H1 (cell line): ENCODE results near the gene CUL1. TPM values are rescaled to one million over a fixed set of nuclear protein-coding genes. Genes with fewer than 3 reads are reported as not detected.

Experiments used
- CTCF ChIA-PET: fragments of 300-600 bp; sonication (Branson Sonifier 250); formaldehyde crosslinking; loops from one replicate; lab custom pipeline; 2021; ENCODE audit not compliant: partially characterized antibody; lab: Charles Lee
- POLR2A ChIA-PET: fragments of 300-600 bp; sonication (Branson Sonifier 250); formaldehyde crosslinking; loops from one replicate; lab custom pipeline; 2021; ENCODE audit warnings: inconsistent platforms; ENCODE audit not compliant: partially characterized antibody; lab: Charles Lee
- DNase-seq, 2 experiments: peaks; one replicate each; pipeline versions ENCODE4 v3.0.0 to v3.0.0-alpha.2; 2010 to 2022; ENCODE audit warnings: low spot score in 2 of 2, low read depth in 1 of 2, mixed read lengths in 1 of 2
- FAIRE-seq: peaks from 2 replicates; lab custom pipeline; 2011; peaks lifted over from hg19 to GRCh38; lab: Jason Lieb, UNC
- H2AFZ ChIP-seq: 2 replicates; pipeline ENCODE4 v1.8.1; 2012; ENCODE audit warnings: low read length, inconsistent platforms
- H2AK5ac ChIP-seq: 2 replicates; pipeline ENCODE4 v1.6.1; 2013; ENCODE audit warnings: low read depth, low read length
- H2BK120ac ChIP-seq: replicated peaks from 2 replicates; pipeline ENCODE3; 2013; ENCODE audit warnings: low read depth, low read length, inconsistent platforms
- H2BK12ac ChIP-seq: 2 replicates; pipeline ENCODE4 v1.6.1; 2013; ENCODE audit warnings: low read depth, low read length
- H2BK15ac ChIP-seq: 2 replicates; pipeline ENCODE4 v1.6.1; 2013; ENCODE audit warnings: low read length
- H2BK20ac ChIP-seq: 2 replicates; pipeline ENCODE4 v1.6.1; 2013; ENCODE audit warnings: low read length
- H2BK5ac ChIP-seq: 2 replicates; pipeline ENCODE4 v1.6.1; 2013; ENCODE audit warnings: low read depth, low read length
- H3K14ac ChIP-seq: 2 replicates; pipeline ENCODE4 v1.6.1; 2013; ENCODE audit warnings: inconsistent platforms; ENCODE audit not compliant: insufficient read length
- H3K18ac ChIP-seq: 2 replicates; pipeline ENCODE4 v1.6.1; 2013; ENCODE audit warnings: low read length; ENCODE audit errors: extremely low read depth
- H3K23ac ChIP-seq: 2 replicates; pipeline ENCODE4 v1.6.1; 2013; ENCODE audit warnings: inconsistent platforms; ENCODE audit not compliant: insufficient read length
- H3K23me2 ChIP-seq: 2 replicates; pipeline ENCODE4 v1.6.1; 2013; ENCODE audit warnings: low read depth, low read length
- H3K27ac ChIP-seq: 2 replicates; pipeline ENCODE4 v1.6.1; 2011; ENCODE audit warnings: low read depth, low read length, inconsistent platforms
- H3K27me3 ChIP-seq, 4 experiments: replicated peaks in 1 of 4; 1 replicate in 1 of 4; 2 replicates in 3 of 4; pipeline versions ENCODE4 v1.6.1 to v1.8.1; 2011 to 2013; ENCODE audit warnings: low read length in 3 of 4, mild to moderate bottlenecking in 3 of 4, inconsistent platforms in 2 of 4, mixed read lengths in 2 of 4, moderate library complexity in 1 of 4; ENCODE audit not compliant: control insufficient read depth in 3 of 4, insufficient read depth in 3 of 4; ENCODE audit errors: extremely low read depth in 1 of 4
- H3K36me3 ChIP-seq, 4 experiments: 2 replicates each; pipeline versions ENCODE4 v1.6.1 to v1.8.1; 2011 to 2013; ENCODE audit warnings: mild to moderate bottlenecking in 4 of 4, low read length in 3 of 4, moderate library complexity in 2 of 4, control low read depth in 1 of 4, inconsistent platforms in 1 of 4; ENCODE audit not compliant: insufficient read depth in 4 of 4, control insufficient read depth in 2 of 4
- H3K4ac ChIP-seq: replicated peaks from 2 replicates; pipeline ENCODE3; 2013; ENCODE audit warnings: low read length, low read depth, mixed read lengths, inconsistent platforms; ENCODE audit not compliant: insufficient read length
- H3K4me1 ChIP-seq, 4 experiments: replicated peaks in 1 of 4; 1 replicate in 1 of 4; 2 replicates in 3 of 4; pipeline versions ENCODE4 v1.6.1 to v1.8.1; 2011 to 2013; ENCODE audit warnings: low read length in 3 of 4, inconsistent platforms in 2 of 4, mixed read lengths in 1 of 4; ENCODE audit not compliant: insufficient read depth in 4 of 4, control insufficient read depth in 3 of 4
- H3K4me2 ChIP-seq, 2 experiments: 2 replicates each; pipeline versions ENCODE4 v1.6.1 to v1.8.1; 2011 to 2013; ENCODE audit warnings: low read depth in 2 of 2, low read length in 2 of 2, control low read depth in 1 of 2, inconsistent platforms in 1 of 2, mild to moderate bottlenecking in 1 of 2; ENCODE audit not compliant: insufficient read depth in 1 of 2
- H3K4me3 ChIP-seq, 4 experiments: fragments of 200-600, 300-600 bp in 1 of 4; sonication (generic), shearing (Covaris generic), sonication (Bioruptor Twin) in 1 of 4; 2 replicates each; pipeline versions ENCODE4 v1.5.1 to v1.8.1; 2011 to 2016; ENCODE audit warnings: low read length in 4 of 4, low read depth in 3 of 4, control low read depth in 2 of 4, inconsistent platforms in 2 of 4, mild to moderate bottlenecking in 2 of 4, mixed read lengths in 1 of 4, moderate library complexity in 1 of 4; ENCODE audit not compliant: insufficient read depth in 2 of 4; ENCODE audit errors: extremely low read depth in 1 of 4
- H3K56ac ChIP-seq: replicated peaks from 2 replicates; pipeline ENCODE3; 2013; ENCODE audit warnings: low read depth, mild to moderate bottlenecking, mixed read lengths, low read length, inconsistent platforms; ENCODE audit not compliant: insufficient read length
- H3K79me1 ChIP-seq: 2 replicates; pipeline ENCODE4 v1.6.1; 2013; ENCODE audit warnings: low read depth, low read length, control low read depth
- H3K79me2 ChIP-seq, 2 experiments: 2 replicates each; pipeline versions ENCODE4 v1.6.1 to v1.8.1; 2012 to 2013; ENCODE audit warnings: low read length in 2 of 2, mild to moderate bottlenecking in 2 of 2, inconsistent platforms in 1 of 2; ENCODE audit not compliant: insufficient read depth in 2 of 2, control insufficient read depth in 1 of 2
- H3K9ac ChIP-seq, 4 experiments: replicated peaks in 1 of 4; 1 replicate in 1 of 4; 2 replicates in 3 of 4; pipeline versions ENCODE4 v1.6.1 to v1.8.1; 2011 to 2013; ENCODE audit warnings: low read depth in 3 of 4, low read length in 3 of 4, control low read depth in 2 of 4, mild to moderate bottlenecking in 2 of 4, moderate library complexity in 2 of 4, inconsistent platforms in 1 of 4; ENCODE audit errors: extremely low read depth in 1 of 4
- H3K9me3 ChIP-seq, 2 experiments: 2 replicates each; pipeline versions ENCODE4 v1.6.1 to v1.8.1; 2012 to 2013; ENCODE audit warnings: mild to moderate bottlenecking in 2 of 2, moderate library complexity in 2 of 2, control low read depth in 1 of 2, inconsistent platforms in 1 of 2, low read depth in 1 of 2, low read length in 1 of 2, mixed read lengths in 1 of 2; ENCODE audit not compliant: insufficient read depth in 2 of 2
- H4K20me1 ChIP-seq, 2 experiments: replicated peaks in 1 of 2; 2 replicates each; pipeline versions ENCODE3 to v1.8.1; 2011 to 2013; ENCODE audit warnings: inconsistent platforms in 2 of 2, low read length in 2 of 2, mild to moderate bottlenecking in 1 of 2; ENCODE audit not compliant: insufficient read depth in 2 of 2, control insufficient read depth in 1 of 2
- H4K5ac ChIP-seq: 2 replicates; pipeline ENCODE4 v1.6.1; 2013; ENCODE audit warnings: low read length, low read depth, mixed read lengths, inconsistent platforms; ENCODE audit not compliant: insufficient read length
- H4K8ac ChIP-seq: 2 replicates; pipeline ENCODE4 v1.8.0; 2013; ENCODE audit warnings: mild to moderate bottlenecking, moderate library complexity, low read length, inconsistent platforms; ENCODE audit not compliant: insufficient read depth; ENCODE audit errors: extremely low read depth
- H4K91ac ChIP-seq: replicated peaks from 2 replicates; pipeline ENCODE3; 2013; ENCODE audit warnings: low read length, mixed read lengths, inconsistent platforms; ENCODE audit not compliant: insufficient read length
- ASH2L ChIP-seq: fragments of 200-600, 300-600 bp; sonication (generic); IDR thresholded peaks from one replicate; pipeline ENCODE4 v1.7.1; 2017; ENCODE audit warnings: low read length
- CEBPB ChIP-seq: IDR thresholded peaks from 2 replicates; pipeline ENCODE4 v1.6.1; 2012; ENCODE audit warnings: low read depth, low read length
- CHD2 ChIP-seq: IDR thresholded peaks from 2 replicates; pipeline ENCODE4 v1.6.1; 2012; ENCODE audit warnings: low read length, improper control_type of control experiment
- FOSL1 ChIP-seq: IDR thresholded peaks from 2 replicates; pipeline ENCODE4 v1.6.1; 2011; ENCODE audit warnings: mild to moderate bottlenecking, low read depth, low read length, moderate library complexity; ENCODE audit not compliant: insufficient read depth
- GTF2F1 ChIP-seq: IDR thresholded peaks from 2 replicates; pipeline ENCODE4 v1.6.1; 2012; ENCODE audit warnings: low read depth, low read length, improper control_type of control experiment, borderline replicate concordance
- HDAC2 ChIP-seq, 2 experiments: fragments of 300-600 bp in 1 of 2; sonication (generic) in 1 of 2; IDR thresholded peaks; 2 replicates each; pipeline ENCODE4 v1.6.1; 2011 to 2012; ENCODE audit warnings: low read depth in 2 of 2, low read length in 2 of 2, mild to moderate bottlenecking in 2 of 2, moderate library complexity in 2 of 2, borderline replicate concordance in 1 of 2, inconsistent platforms in 1 of 2
- MAX ChIP-seq: IDR thresholded peaks from 2 replicates; pipeline ENCODE4 v1.6.1; 2012; ENCODE audit warnings: inconsistent platforms
- POLR2AphosphoS5 ChIP-seq: IDR thresholded peaks from 2 replicates; pipeline ENCODE4 v1.6.1; 2011; ENCODE audit warnings: low read depth, low read length
- RXRA ChIP-seq: IDR thresholded peaks from 2 replicates; pipeline ENCODE4 v1.6.1; 2011; ENCODE audit warnings: low read depth, mild to moderate bottlenecking, low read length, moderate library complexity; ENCODE audit not compliant: insufficient read depth
- SP2 ChIP-seq: IDR thresholded peaks from 2 replicates; pipeline ENCODE4 v1.6.1; 2012; ENCODE audit warnings: mild to moderate bottlenecking, low read length, inconsistent platforms
- TEAD4 ChIP-seq: IDR thresholded peaks from 2 replicates; pipeline ENCODE4 v1.6.1; 2012; ENCODE audit warnings: low read depth, low read length, inconsistent platforms, mixed read lengths
- WGBS, 2 experiments: shearing (Covaris generic) in 1 of 2; methylation state at CpG; one replicate each; pipeline versions ENCODE4 v1.1.6 to v1.1.7; 2013 to 2015; ENCODE audit warnings: low lambda C conversion rate in 2 of 2, mixed read lengths in 2 of 2, inconsistent platforms in 1 of 2, low coverage in 1 of 2, missing lambda C conversion rate in 1 of 2; ENCODE audit not compliant: insufficient replicate concordance in 2 of 2, insufficient coverage in 1 of 2, insufficient read length in 1 of 2; ENCODE audit errors: extremely low coverage in 1 of 2, missing lambda C conversion rate in 1 of 2; 5-methylcytosine and 5-hydroxymethylcytosine counted together
- polyA plus RNA-seq, 7 experiments: library from polyadenylated mRNA; depleted of rRNA in 3 of 7; stranded (reverse) in 5 of 7; unstranded in 2 of 7; fragments of >200 nt in 5 of 7; fragments of 200-250 nt in 2 of 7; gene quantifications; 1 replicate in 5 of 7; 2 replicates in 1 of 7; 4 replicates in 1 of 7; pipeline versions ENCODE4 v1.2.1 to v1.2.3, GENCODE V29; 2011 to 2013; ENCODE audit warnings: missing spikeins in 2 of 7, mixed read lengths in 2 of 7
- total RNA-seq: library from RNA; stranded (reverse); fragmentation: NEBNext Ultra II Directional; extraction: Animal tissue kit (Norgen Biotek cat#: 25700); gene quantifications from 2 replicates; pipeline ENCODE4 v1.2.1, GENCODE V29; 2021

The CUL1 gene
- total and polyA plus RNA-seq, 2 of the 8 experiments (the other 6 are each of a cell fraction or from before 2014, with no cell fraction given): 33.0 to 77.3 TPM

- no peak overlapping the region for H3K23ac ChIP-seq
- 89% methylated on average over 8 of the region's 8 CpGs; no CpG with 5 or more reads in 1 of the 2 experiments for WGBS, 2 experiments
- H3K4me1 ChIP-seq: peaks cover 5 to 9% (median 6%) of the 10 kb centered on the region in 4 experiments; a peak in 6 of 7 replicates
- no peak overlapping the region for H3K4me2 ChIP-seq
- H3K56ac ChIP-seq: no peak overlapping the region
- peaks cover 0 to 40% of the 10 kb centered on the region in 2 experiments; a peak in 2 of 4 replicates for H3K79me2 ChIP-seq
- H3K27ac ChIP-seq: no peak overlapping the region
- no peak overlapping the region for H2BK15ac ChIP-seq
- TF ChIP-seq RXRA: no peak
- TF ChIP-seq POLR2AphosphoS5: no peak
- no peak for TF ChIP-seq ASH2L
- no peak for TF ChIP-seq TEAD4
- no peak for TF ChIP-seq MAX
- no peak for TF ChIP-seq GTF2F1
- no peak for TF ChIP-seq SP2
- TF ChIP-seq CEBPB: no peak
- no peak for TF ChIP-seq CHD2
- no peak for TF ChIP-seq HDAC2 (IDR thresholded peaks at IDR 0.05; ENCODE audit: borderline replicate concordance in 1 of 2, low read depth in 2 of 2, low read length in 2 of 2)
- TF ChIP-seq FOSL1: no peak
- TF ChIP-seq, all 59 proteins: peak for 0
- no peak overlapping the region for H2AFZ ChIP-seq
- no peaks in the 10 kb centered on the region for H3K23me2 ChIP-seq
- no peak overlapping the region for H2BK120ac ChIP-seq
- H3K14ac ChIP-seq: no peak overlapping the region
- H2BK5ac ChIP-seq: no peak overlapping the region
- no peak overlapping the region for H2BK12ac ChIP-seq
- no peaks in the 10 kb centered on the region for H3K27me3 ChIP-seq
- H4K20me1 ChIP-seq: peaks cover 0 to 3% of the 10 kb centered on the region in 2 experiments
- no peaks in the 10 kb centered on the region for H3K9me3 ChIP-seq
- no peak overlapping the region for H3K18ac ChIP-seq
- H3K9ac ChIP-seq: no peak overlapping the region
- peaks cover 0 to 4% (median 0%) of the 10 kb centered on the region in 4 experiments; a peak in 1 of 8 replicates for H3K36me3 ChIP-seq
- H4K8ac ChIP-seq: no peak overlapping the region
- H3K79me1 ChIP-seq: peaks cover 6% of the 10 kb centered on the region; the same call in 1 of the 2 replicates
- ChIA-PET POLR2A (interaction anchor here (0.7 kb wide), 1 partner anchor 269 kb away, joined by 3 read pairs; no protein-coding TSS in a partner anchor), CTCF (interaction anchor here (0.9 to 1.0 kb wide), 2 partner anchors 32 to 175 kb away, joined by 3 to 6 read pairs; no protein-coding TSS in a partner anchor)
- H4K5ac ChIP-seq: no peak overlapping the region
- no peak overlapping the region for H2AK5ac ChIP-seq
- no peak overlapping the region for H2BK20ac ChIP-seq
- H4K91ac ChIP-seq: no peak overlapping the region
- DNase-seq (no peak), FAIRE-seq (no peak)
- H3K4me3 ChIP-seq: no peak overlapping the region
- H3K4ac ChIP-seq: no peak overlapping the region
Observed at GRCh38 chr7:148750442-148751355, 52.0 kb downstream of the CUL1 start.
